ENCODE results near the gene HSPA4.

DNA sequence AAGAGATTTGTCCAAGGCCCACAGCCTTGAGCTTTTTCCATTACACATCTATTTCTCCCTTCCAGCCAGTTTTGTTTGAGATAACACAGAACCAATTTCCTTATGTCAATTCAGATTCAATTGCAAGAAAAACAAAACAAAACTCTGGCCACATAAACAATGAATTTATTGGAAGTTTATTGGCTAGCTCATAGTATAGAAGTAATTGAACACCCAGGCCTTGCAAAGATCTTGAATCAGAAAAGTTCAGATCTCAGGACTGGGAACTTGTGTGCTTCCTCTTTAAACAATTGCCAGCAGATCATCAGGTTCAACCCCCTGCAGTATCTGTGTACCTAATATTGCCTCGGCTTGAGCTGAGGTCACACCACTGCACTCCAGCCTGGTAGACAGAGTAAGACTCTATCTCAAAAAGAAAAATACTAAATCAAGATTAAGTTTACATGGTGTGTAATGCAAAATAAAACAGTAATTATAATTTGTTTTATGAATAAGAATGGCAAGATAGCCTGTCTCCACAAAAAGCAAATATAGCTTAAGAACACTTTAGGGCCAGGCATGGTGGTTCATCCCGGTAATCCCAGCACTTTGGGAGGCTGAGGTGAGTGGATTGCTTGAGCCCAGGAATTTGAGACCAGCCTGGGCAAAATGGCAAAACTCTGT, 21.3 kb upstream of the HSPA4 start:
- no peak for TF ChIP-seq CTCF (IDR thresholded peaks at IDR 0.05)
- TF ChIP-seq POLR2A (IDR thresholded peaks at IDR 0.05): no peak

All from adrenal gland (tissue), 5 donors.